ENCODE measurements around the gene CD209.

CD209 gene

DNA sequence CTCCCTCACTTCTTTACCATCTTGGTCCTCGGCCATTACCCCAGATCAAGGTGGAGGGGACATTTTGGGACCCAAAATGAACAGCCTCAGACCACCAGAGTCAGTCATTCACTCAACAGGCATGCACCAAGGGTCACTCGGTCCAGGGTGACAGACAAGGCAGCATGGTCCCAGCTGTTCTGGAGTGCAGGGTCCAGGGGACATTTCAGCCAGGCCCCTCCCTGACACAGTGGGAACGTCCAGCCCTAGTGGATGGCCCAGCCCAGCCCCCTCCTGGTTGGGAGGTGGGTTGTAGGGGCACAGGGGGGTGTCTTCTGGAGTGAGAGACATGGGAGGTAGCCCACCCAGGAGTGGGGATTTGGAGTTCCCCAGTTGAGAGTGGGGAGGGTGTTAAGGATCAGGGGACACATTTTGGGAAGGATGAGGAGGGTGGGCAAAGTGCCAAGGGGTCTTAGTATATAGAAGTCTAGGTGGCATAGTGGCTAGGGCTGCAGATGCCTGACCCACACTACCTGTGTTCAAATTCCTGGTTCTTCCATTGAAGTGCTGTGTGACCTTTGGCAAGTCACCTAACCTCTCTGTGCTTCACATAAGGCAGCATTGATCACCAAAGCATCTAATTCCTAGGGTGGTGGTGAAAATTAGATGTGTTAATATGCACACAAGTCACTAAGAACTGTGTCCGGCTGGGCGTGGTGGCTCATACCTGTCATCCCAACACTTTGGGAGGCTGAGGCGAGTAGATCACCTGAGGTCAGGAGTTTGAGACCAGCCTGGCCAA is 42.9 kb downstream of the CD209 start:
- no peak for DNase-seq

DNA sequence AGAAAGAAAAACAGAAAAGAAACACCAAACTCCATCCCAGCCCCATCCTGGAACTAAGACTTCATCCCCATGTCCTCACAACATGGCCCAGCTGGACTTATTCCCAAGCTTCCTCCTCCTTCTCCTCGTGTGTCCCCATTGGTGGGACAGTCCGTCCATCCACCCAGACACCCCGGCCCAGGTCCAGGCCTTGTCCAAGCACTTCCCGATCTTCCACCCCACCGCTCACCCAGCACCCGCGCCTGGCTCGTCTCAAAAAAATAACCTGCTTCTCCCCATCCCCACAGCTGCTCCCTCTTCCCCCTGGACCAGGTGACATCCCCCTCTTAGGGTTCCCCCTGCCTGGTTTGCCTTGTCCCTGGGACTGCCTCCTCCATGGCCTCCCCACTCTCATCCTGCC is 44.0 kb downstream of the CD209 start:
- DNase-seq: no peak

DNA sequence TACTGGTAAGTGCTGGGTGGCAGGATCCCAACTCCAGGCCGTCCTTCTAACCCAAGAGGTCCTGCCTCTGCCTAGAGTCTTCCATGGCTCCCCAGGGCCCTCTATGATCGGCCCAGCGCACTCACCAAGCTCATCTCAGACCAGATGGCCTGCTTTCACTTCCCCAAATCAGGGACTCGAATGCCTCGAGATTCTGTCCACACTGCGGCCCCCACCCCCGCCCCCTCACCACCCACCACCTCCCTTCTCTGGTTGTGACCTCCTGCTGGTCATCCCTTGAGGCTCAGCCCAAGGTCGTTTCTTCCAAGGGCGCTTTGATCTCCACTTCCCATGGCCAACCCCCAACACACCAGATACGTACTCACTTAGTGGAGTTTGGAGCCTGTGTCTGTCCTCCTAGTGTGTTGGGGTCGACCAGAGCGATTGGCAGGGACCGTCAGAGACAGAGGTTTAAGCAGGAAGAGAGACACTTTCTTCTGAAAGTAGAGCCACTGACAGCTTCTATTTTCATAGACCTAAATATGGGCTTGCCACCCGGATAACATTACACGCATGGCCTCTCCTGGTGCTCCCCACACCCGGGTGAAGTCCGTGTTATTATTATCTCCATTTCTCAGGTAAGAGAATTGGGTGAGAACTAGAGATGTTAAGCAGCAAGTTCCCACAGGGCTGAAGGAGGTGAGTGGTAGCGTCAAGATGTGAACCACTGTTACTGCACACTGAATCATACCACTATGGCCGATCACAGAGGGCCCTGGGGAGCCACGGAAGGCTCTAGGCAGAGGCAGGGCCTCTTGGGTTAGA is 45.5 kb downstream of the CD209 start, which contains the start of gene FCER2:
FCER2 (minus strand) TSS at position 478 of the 804 bp plus-strand sequence. CDS start 2,371 bp downstream, outside the sequence.
- DNase-seq: no peak

DNA sequence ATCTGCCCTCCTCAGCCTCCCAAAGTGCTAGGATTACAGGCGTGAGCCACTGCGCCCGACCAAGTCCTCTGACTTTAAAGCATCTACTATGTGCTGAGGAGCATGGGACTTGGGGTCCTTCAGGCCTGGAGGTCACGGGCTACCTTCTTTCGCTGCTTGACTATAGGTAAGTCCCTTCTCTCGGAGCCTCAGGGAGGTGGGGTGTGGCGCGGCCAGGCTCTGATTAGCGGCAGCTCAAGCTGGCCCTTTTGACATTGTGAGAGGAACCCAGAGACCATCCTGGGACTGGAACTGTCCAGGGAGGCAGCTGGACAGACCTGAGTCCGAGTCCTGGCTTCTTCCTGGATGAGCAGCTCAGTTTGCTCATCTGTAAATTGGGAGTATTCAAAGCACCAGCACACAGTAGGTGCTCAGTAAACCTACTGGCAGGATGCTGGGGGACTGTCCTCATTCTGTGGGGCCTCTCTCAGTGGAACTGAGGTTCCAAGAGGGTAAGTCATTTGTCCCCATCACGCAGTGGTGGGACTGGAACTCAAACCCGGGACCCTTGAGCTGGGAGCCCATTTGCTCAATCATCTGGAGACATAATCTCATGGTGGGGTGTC is 46.2 kb downstream of the CD209 start:
- DNase-seq: no peak

DNA sequence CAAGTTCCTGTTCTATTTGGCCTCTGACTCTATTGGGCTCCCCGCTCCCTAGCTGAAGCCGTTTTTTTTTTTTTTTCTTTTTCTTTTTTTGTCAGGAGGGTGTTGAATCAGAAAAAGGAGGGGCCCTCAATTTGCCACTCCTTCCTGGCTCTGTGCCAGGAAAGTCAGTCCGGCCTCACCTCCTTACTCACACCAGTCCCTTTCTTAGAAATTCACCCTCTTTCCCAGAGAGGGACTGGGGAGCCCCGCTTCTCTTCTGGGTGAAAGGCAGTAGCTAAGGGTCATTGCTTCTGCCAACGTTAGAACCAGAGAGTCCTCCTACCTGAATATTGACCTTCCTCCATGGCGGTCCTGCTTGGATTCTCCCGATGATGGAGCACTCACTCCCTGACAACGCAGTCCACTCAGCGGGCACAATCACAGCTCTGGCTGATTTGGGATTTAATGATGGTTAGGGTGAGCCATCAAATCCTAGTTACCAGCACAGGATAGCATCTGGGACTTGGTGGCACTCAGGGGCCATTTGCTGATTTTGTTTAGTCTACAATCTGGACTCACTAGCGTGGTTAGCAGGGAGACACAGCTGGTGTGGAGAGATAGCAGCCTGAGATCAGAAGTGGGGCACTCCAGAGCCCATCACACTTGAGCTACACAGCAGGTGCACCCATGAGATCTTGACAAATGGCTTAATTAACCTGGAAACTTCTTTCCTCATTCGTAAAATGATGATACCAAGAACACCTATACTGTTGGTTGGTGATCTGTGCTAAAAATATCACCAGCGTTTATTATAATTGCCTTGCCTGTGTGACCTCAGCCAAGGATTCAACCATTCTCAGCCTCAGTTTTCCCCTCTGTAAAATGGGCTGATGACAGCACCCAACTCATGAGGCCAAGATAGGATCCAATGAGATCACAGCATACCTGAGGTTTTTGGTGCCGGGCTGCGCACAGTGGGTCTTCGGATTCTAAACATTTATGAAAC is 47.6 kb downstream of the CD209 start:
- no peak for DNase-seq

DNA sequence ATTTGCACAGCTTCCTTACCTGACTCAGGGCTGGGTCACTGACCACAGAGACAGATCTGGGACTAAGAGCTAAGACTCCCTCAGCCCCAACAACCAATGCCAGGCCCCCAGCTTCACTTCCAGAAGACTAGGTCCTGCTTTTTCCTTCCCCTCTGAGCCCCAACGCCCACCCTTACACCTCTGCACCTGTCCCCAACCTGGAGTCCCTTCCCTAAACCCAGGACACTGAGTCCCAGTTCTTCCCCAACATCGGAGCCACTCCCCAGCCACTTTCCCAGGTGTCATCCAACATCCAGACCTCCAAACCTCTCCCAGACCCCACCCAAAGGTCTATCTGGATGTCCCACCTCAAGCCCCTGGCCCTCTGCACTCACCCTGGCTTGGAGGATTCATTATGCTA is 48.3 kb downstream of the CD209 start:
- no peak for DNase-seq

DNA sequence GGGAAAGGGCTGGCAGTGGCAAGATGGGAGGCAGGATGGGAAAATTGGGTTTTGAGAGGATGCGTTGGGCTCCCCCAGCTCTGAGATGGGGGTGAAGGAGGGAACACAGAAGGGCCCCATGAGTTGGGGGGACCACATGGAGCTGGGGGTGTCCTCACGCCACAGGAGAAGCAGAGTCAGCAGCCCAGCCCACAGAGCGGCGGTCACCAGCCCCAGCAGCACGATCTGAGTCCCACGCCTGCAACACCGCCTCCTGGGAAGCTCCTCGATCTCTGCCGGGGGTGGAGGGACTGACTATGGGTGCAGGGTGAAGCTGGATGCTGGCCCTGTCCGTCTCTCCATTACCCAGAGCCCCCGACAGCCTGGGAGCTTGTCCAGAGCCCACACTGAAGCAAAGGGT is 48.8 kb downstream of the CD209 start:
- DNase-seq: no peak

DNA sequence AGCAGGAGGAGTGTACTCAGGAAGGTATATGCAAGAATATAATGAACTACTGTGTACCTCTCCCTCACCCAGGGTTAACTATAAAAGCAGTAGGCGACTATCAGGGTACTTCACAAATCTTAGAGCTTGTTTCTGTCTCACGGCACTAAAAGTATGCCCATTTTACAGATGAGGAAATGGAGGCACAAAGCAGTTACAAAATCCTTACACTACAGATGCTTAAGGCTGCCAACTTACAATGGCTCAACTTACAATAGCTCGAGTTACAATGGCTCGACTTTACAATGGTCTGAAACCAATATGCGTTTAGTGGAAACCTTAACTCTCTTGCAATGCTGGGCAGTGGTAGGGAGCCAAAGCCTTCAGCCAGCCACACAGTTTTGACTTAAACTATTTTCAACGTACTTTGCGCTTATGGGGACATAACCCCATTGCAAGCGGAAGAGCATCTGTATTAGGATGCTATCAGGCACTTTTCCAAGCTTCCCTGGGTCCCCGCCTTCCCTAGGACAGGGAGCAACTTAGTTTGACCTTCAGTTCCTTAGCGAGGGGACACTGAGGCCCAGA is 49.5 kb downstream of the CD209 start:
- DNase-seq: no peak

DNA sequence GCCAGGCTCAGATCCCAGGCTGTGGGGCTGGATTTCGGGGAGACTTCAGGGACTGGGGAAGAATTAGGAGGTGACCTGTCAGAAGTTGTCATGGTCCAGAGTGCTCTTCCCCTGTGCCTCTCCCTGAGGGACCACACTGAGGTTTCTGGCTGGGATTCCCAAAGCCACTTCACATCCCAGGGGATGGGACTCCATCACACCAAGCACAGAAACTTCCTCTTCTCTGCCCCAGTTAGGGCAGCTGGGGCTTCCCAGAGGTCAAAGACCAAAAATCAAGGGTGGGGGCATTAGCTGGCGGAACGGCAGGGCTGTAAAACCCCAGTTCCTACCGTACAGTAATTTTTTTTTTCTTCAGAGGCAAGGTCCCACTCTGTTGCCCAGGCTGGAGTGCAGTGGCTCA is 52.8 kb downstream of the CD209 start:
- DNase-seq: no peak

DNA sequence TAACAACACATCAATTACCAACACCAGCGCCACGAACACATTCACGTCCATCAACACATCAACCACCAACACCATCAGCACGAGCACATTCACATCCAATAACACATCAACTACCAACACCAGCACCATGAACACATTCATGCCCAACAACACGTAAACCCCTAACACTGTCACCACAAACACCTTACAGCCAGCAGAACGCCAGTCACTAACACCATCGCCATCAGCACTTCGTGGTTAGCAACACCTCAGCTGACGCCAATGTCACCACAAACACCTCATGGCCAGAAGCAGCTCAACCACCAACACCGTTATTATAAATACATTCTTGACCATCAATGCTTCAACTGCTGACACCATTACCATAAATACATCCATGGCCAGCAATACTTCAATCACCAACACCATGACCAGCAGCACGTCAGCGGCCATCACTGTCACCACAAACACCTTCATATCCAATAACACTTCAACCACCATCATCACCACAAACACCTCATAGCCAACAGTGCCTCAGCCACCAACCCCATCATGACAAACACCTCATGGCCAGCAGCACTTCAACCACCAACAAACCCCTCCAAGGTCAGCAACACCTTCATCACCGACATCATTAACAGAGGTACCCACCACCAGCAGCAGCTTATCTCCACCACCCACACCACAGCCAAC is 54.8 kb downstream of the CD209 start:
- DNase-seq: no peak

DNA sequence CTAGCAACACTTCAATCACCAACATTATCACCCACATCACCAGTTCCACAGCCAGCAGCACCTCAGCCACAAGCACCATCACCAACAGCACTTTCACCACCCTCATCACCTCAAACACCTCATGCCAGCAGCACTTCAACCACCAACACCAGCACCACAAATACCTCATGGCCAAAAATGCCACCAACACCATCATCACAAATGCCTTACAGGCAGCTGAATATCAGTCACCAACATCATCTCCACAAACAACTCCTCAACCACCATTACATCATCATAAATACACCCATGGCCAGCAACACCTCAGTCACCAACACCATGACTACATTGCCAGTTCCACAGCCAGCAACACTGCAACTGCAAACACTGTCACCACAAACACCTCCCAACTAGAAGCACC is 55.8 kb downstream of the CD209 start:
- DNase-seq: no peak

DNA sequence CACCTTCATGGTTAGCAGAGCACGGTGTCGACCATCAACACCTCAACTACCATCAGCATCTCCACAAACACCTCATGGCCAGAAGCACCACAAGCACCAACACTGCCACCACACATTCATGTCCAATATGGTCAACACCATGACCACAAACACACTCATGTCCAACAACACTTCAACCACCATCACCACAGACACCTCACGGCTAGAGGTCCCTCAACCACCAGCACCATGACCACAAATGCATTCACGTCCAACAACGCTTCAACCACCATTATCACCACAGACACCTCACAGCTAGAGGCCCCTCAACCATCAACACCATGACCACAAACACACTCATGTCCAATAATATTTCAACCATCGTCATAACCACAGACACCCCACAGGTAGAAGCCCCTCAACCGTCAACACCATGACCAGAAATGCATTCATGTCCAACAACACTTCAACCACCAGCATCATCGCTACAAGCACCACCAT is 56.5 kb downstream of the CD209 start:
- no peak for DNase-seq

All from eye (tissue), 1 donor.